GOT3 (cell line): ENCODE measurements around the gene TMEM119.
A peak's percentile ranks its signal among the peaks of the same experiment; 100 is the strongest.
"Not testable (repeated sequence)": the region's sequence is repeated elsewhere in the genome, so short reads cannot be mapped to it uniquely, and the experiment has no call there.

Experiments used
- DNase-seq: peaks from one replicate; lab custom pipeline; 2025; ENCODE audit warnings: mixed read lengths; lab: John Stamatoyannopoulos, UW

The TMEM119 gene

GRCh38 chr12:108565976-108566375 is 31.9 kb downstream of the TMEM119 start:
- no peak for DNase-seq

- no peak for DNase-seq
Observed at GRCh38 chr12:108565146-108565545, 32.7 kb downstream of the TMEM119 start.

GRCh38 chr12:108564724-108565123 is 33.2 kb downstream of the TMEM119 start:
- no peak for DNase-seq

- DNase-seq, result no peak
Observed at GRCh38 chr12:108563804-108564151, 34.1 kb downstream of the TMEM119 start.

- DNase-seq, result peak; percentile 19
Observed at GRCh38 chr12:108563136-108563803, 34.6 kb downstream of the TMEM119 start.

- DNase-seq, result peak; percentile 87
Observed at GRCh38 chr12:108562348-108563135, 35.3 kb downstream of the TMEM119 start, which contains the start of gene ISCU. Gene ISCU, plus strand, starts transcription at chr12:108562596. Its CDS starts 27 bp downstream, at chr12:108562623.

GRCh38 chr12:108561852-108562347 is 36.0 kb downstream of the TMEM119 start:
- DNase-seq, result no peak

- DNase-seq, result peak; percentile 38
Observed at GRCh38 chr12:108560752-108561719, 36.8 kb downstream of the TMEM119 start, which contains the start of gene SART3. Gene SART3, minus strand, starts transcription at chr12:108561173. Its CDS starts 19 bp downstream, at chr12:108561154.

GRCh38 chr12:108560321-108560721 is 37.6 kb downstream of the TMEM119 start:
- no peak for DNase-seq

GRCh38 chr12:108559748-108560147 is 38.1 kb downstream of the TMEM119 start:
- DNase-seq, result no peak

GRCh38 chr12:108559007-108559655 is 38.8 kb downstream of the TMEM119 start:
- DNase-seq, result no peak

GRCh38 chr12:108555383-108555782 is 42.5 kb downstream of the TMEM119 start:
- not testable (repeated sequence) for DNase-seq

- no peak for DNase-seq
Observed at GRCh38 chr12:108553799-108554198, 44.1 kb downstream of the TMEM119 start.

- DNase-seq, result no peak
Observed at GRCh38 chr12:108551535-108551934, 46.3 kb downstream of the TMEM119 start.

- DNase-seq, result no peak
Observed at GRCh38 chr12:108548954-108549521, 48.8 kb downstream of the TMEM119 start.

GRCh38 chr12:108547686-108548085 is 50.2 kb downstream of the TMEM119 start:
- DNase-seq, result no peak

GRCh38 chr12:108543652-108544051 is 54.2 kb downstream of the TMEM119 start:
- no peak for DNase-seq

GRCh38 chr12:108542320-108542719 is 55.6 kb downstream of the TMEM119 start:
- no peak for DNase-seq
